Trophoblast cell (in vitro differentiated cells and primary cell): ENCODE data around the gene TMEM52.

Source experiments
- DNase-seq, 2 donors: peaks; one replicate each; pipeline ENCODE4 v3.0.0-alpha.2; 2016
- H2AFZ ChIP-seq: 2 replicates; pipeline ENCODE4 v1.6.1; 2013; ENCODE audit warnings: low read length, moderate library complexity, mild to moderate bottlenecking; ENCODE audit not compliant: insufficient read depth, poor library complexity
- H2AK5ac ChIP-seq: 2 replicates; pipeline ENCODE4 v1.6.1; 2013; ENCODE audit warnings: mild to moderate bottlenecking, low read length
- H2BK120ac ChIP-seq: 2 replicates; pipeline ENCODE4 v1.6.1; 2013; ENCODE audit warnings: low read length, mild to moderate bottlenecking, moderate library complexity; ENCODE audit not compliant: insufficient read depth, poor library complexity
- H2BK12ac ChIP-seq: 2 replicates; pipeline ENCODE4 v1.6.1; 2013; ENCODE audit warnings: mild to moderate bottlenecking, low read length, moderate library complexity
- H2BK5ac ChIP-seq: 2 replicates; pipeline ENCODE4 v1.6.1; 2013; ENCODE audit warnings: low read length, low read depth, moderate library complexity, mild to moderate bottlenecking; ENCODE audit not compliant: poor library complexity
- H3K14ac ChIP-seq: 2 replicates; pipeline ENCODE4 v1.6.1; 2013; ENCODE audit warnings: mild to moderate bottlenecking, low read length
- H3K18ac ChIP-seq: 2 replicates; pipeline ENCODE4 v1.6.1; 2013; ENCODE audit warnings: mild to moderate bottlenecking, low read length
- H3K23ac ChIP-seq: 2 replicates; pipeline ENCODE4 v1.6.1; 2013; ENCODE audit warnings: low read length
- H3K27ac ChIP-seq: 2 replicates; pipeline ENCODE4 v1.5.1; 2013; ENCODE audit warnings: low read depth, mild to moderate bottlenecking, inconsistent platforms, low read length, moderate library complexity
- H3K27me3 ChIP-seq: 2 replicates; pipeline ENCODE4 v1.6.1; 2013; ENCODE audit warnings: inconsistent platforms, mild to moderate bottlenecking, low read length, moderate library complexity; ENCODE audit not compliant: insufficient read depth
- H3K36me3 ChIP-seq, 2 experiments: 1 replicate in 1 of 2; 2 replicates in 1 of 2; pipeline ENCODE4 v1.6.1; 2013; ENCODE audit warnings: low read length in 2 of 2, mild to moderate bottlenecking in 2 of 2, moderate library complexity in 1 of 2; ENCODE audit not compliant: insufficient read depth in 2 of 2, control insufficient read depth in 1 of 2
- H3K4ac ChIP-seq: 2 replicates; pipeline ENCODE4 v1.6.1; 2013; ENCODE audit warnings: low read depth, mild to moderate bottlenecking, low read length, moderate library complexity
- H3K4me1 ChIP-seq, 2 experiments: 1 replicate in 1 of 2; 2 replicates in 1 of 2; pipeline ENCODE4 v1.6.1; 2013; ENCODE audit warnings: low read length in 2 of 2, mild to moderate bottlenecking in 2 of 2, moderate library complexity in 1 of 2; ENCODE audit not compliant: insufficient read depth in 2 of 2, control insufficient read depth in 1 of 2
- H3K4me2 ChIP-seq: 2 replicates; pipeline ENCODE4 v1.6.1; 2013; ENCODE audit warnings: inconsistent platforms, mild to moderate bottlenecking, low read length, moderate library complexity
- H3K4me3 ChIP-seq: 2 replicates; pipeline ENCODE4 v1.5.1; 2013; ENCODE audit warnings: mild to moderate bottlenecking, low read depth, low read length, inconsistent platforms
- H3K79me1 ChIP-seq: one replicate; pipeline ENCODE4 v1.6.1; 2013; ENCODE audit warnings: low read length
- H3K79me2 ChIP-seq: 2 replicates; pipeline ENCODE4 v1.6.1; 2013; ENCODE audit warnings: low read length, mild to moderate bottlenecking; ENCODE audit not compliant: control insufficient read depth, insufficient read depth, poor library complexity
- H3K9ac ChIP-seq: 2 replicates; pipeline ENCODE4 v1.6.1; 2013; ENCODE audit warnings: mild to moderate bottlenecking, low read length
- H3K9me3 ChIP-seq: 2 replicates; pipeline ENCODE4 v1.6.1; 2013; ENCODE audit warnings: low read depth, mild to moderate bottlenecking, control low read depth, inconsistent platforms, low read length; ENCODE audit not compliant: insufficient read depth
- H4K12ac ChIP-seq: 2 replicates; pipeline ENCODE4 v1.6.1; 2013; ENCODE audit warnings: low read depth, mild to moderate bottlenecking, low read length, moderate library complexity
- H4K8ac ChIP-seq: 2 replicates; pipeline ENCODE4 v1.6.1; 2013; ENCODE audit warnings: low read depth, mild to moderate bottlenecking, low read length, moderate library complexity
- H4K91ac ChIP-seq: one replicate; pipeline ENCODE4 v1.6.1; 2013; ENCODE audit warnings: low read depth, mild to moderate bottlenecking, low read length, moderate library complexity
- WGBS: extraction: QIAGEN DNeasy Blood & Tissue Kit; methylation state at CpG from one replicate; pipeline ENCODE4 v1.1.7; 2013; ENCODE audit warnings: missing lambda C conversion rate; ENCODE audit not compliant: insufficient read length, insufficient coverage; ENCODE audit errors: extremely low coverage; 5-methylcytosine and 5-hydroxymethylcytosine counted together

TMEM52 gene

GRCh38 chr1:1939296-1940122 is 20.4 kb upstream of the TMEM52 start:
- Histone ChIP-seq H2BK12ac (no peak overlapping the region), H3K4me2 (no peak overlapping the region), H3K36me3 (no peaks in the 10 kb centered on the region), H3K27me3 (no peaks in the 10 kb centered on the region), H3K4me1 (peaks cover 0 to 1% of the 10 kb centered on the region in 2 experiments), H3K23ac (no peak overlapping the region), H4K8ac (no peak overlapping the region), H2AFZ (no peak overlapping the region), H3K79me1 (no peaks in the 10 kb centered on the region), H3K14ac (no peak overlapping the region), H3K9me3 (peaks cover 8% of the 10 kb centered on the region), H3K4ac (no peak overlapping the region), H3K27ac (no peak overlapping the region), H3K9ac (no peak overlapping the region), H3K4me3 (no peak overlapping the region), H4K91ac (no peak overlapping the region), H4K12ac (no peak overlapping the region), H2BK5ac (no peak overlapping the region), H3K18ac (no peak overlapping the region), H2AK5ac (no peak overlapping the region), H2BK120ac (no peak overlapping the region), H3K79me2 (no peaks in the 10 kb centered on the region)
- no peak for DNase-seq
- no CpG with 5 or more reads among the region's 28 CpGs for WGBS

GRCh38 chr1:1938613-1939295 is 19.7 kb upstream of the TMEM52 start:
- H3K27ac ChIP-seq = no peak overlapping the region
- no peak overlapping the region for H4K8ac ChIP-seq
- H3K79me1 ChIP-seq = no peaks in the 10 kb centered on the region
- H2AFZ ChIP-seq = no peak overlapping the region
- no peak overlapping the region for H4K12ac ChIP-seq
- H3K9me3 ChIP-seq = peaks cover 12% of the 10 kb centered on the region
- H3K79me2 ChIP-seq = no peaks in the 10 kb centered on the region
- no peak overlapping the region for H3K23ac ChIP-seq
- no peak overlapping the region for H2BK12ac ChIP-seq
- no peak overlapping the region for H2BK120ac ChIP-seq
- no peak for DNase-seq
- H3K4me1 ChIP-seq = no peaks in the 10 kb centered on the region
- no peaks in the 10 kb centered on the region for H3K36me3 ChIP-seq
- no peak overlapping the region for H3K14ac ChIP-seq
- H4K91ac ChIP-seq = no peak overlapping the region
- no peaks in the 10 kb centered on the region for H3K27me3 ChIP-seq
- H2BK5ac ChIP-seq = no peak overlapping the region
- no peak overlapping the region for H3K9ac ChIP-seq
- H3K4ac ChIP-seq = no peak overlapping the region
- H3K18ac ChIP-seq = no peak overlapping the region
- H3K4me3 ChIP-seq = no peak overlapping the region
- no peak overlapping the region for H2AK5ac ChIP-seq
- H3K4me2 ChIP-seq = no peak overlapping the region
- WGBS = 100% methylated on average over 5 of the region's 24 CpGs

- no peak overlapping the region for H3K27ac ChIP-seq
- H2AFZ ChIP-seq = no peak overlapping the region
- WGBS = no CpG with 5 or more reads among the region's 6 CpGs
- no peak overlapping the region for H3K9ac ChIP-seq
- H3K23ac ChIP-seq = no peak overlapping the region
- no peaks in the 10 kb centered on the region for H3K4me1 ChIP-seq
- H2AK5ac ChIP-seq = no peak overlapping the region
- DNase-seq = no peak
- no peaks in the 10 kb centered on the region for H3K79me1 ChIP-seq
- no peaks in the 10 kb centered on the region for H3K27me3 ChIP-seq
- no peak overlapping the region for H4K91ac ChIP-seq
- no peak overlapping the region for H3K4ac ChIP-seq
- H4K8ac ChIP-seq = no peak overlapping the region
- H3K4me2 ChIP-seq = no peak overlapping the region
- no peak overlapping the region for H3K4me3 ChIP-seq
- no peaks in the 10 kb centered on the region for H3K79me2 ChIP-seq
- no peaks in the 10 kb centered on the region for H3K36me3 ChIP-seq
- peaks cover 12% of the 10 kb centered on the region for H3K9me3 ChIP-seq
- H3K14ac ChIP-seq = no peak overlapping the region
- H4K12ac ChIP-seq = no peak overlapping the region
- no peak overlapping the region for H2BK12ac ChIP-seq
- no peak overlapping the region for H3K18ac ChIP-seq
- H2BK120ac ChIP-seq = no peak overlapping the region
- H2BK5ac ChIP-seq = no peak overlapping the region
Observed at GRCh38 chr1:1938276-1938573, 19.1 kb upstream of the TMEM52 start.

- Histone ChIP-seq H3K27ac (no peak overlapping the region), H2BK120ac (no peak overlapping the region), H3K14ac (no peak overlapping the region), H3K4me2 (no peak overlapping the region), H3K4me3 (no peak overlapping the region), H4K12ac (no peak overlapping the region), H3K36me3 (no peaks in the 10 kb centered on the region), H2BK5ac (no peak overlapping the region), H3K18ac (no peak overlapping the region), H2BK12ac (no peak overlapping the region), H2AFZ (no peak overlapping the region), H3K23ac (no peak overlapping the region), H4K8ac (no peak overlapping the region), H3K79me2 (no peaks in the 10 kb centered on the region), H3K79me1 (no peaks in the 10 kb centered on the region), H3K9me3 (peaks cover 12% of the 10 kb centered on the region), H3K9ac (no peak overlapping the region), H3K4ac (no peak overlapping the region), H2AK5ac (no peak overlapping the region), H3K4me1 (no peaks in the 10 kb centered on the region), H4K91ac (no peak overlapping the region), H3K27me3 (no peaks in the 10 kb centered on the region)
- WGBS = 100% methylated on average over 1 of the region's 16 CpGs
- no peak for DNase-seq
Observed at GRCh38 chr1:1937549-1938275, 18.6 kb upstream of the TMEM52 start.
